ENCODE data around the gene OR7C2. TPM values are rescaled to one million over a fixed set of nuclear protein-coding genes. Genes with fewer than 3 reads are reported as not detected.

OR7C2 gene
- total and polyA plus RNA-seq, 2 of the 8 experiments (the other 6 are each of a cell fraction or from before 2014, with no cell fraction given) = not detected

- FAIRE-seq (no peak), DNase-seq (ENCODE audit: low read depth in 1 of 2, low spot score in 2 of 2) (no peak)
- Histone ChIP-seq H2BK120ac (replicated peaks; ENCODE audit: low read depth, low read length) (no peak overlapping the region), H3K27me3 (replicated peaks in 1 of 4; ENCODE audit: control insufficient read depth in 3 of 4, extremely low read depth in 1 of 4, insufficient read depth in 3 of 4, low read length in 3 of 4) (no peaks in the 10 kb centered on the region), H2BK5ac (ENCODE audit: low read depth, low read length) (no peak overlapping the region), H3K27ac (ENCODE audit: low read depth, low read length) (no peak overlapping the region), H3K9me3 (ENCODE audit: insufficient read depth in 2 of 2, low read depth in 1 of 2, low read length in 1 of 2) (peaks cover 25 to 43% of the 10 kb centered on the region in 2 experiments), H3K4ac (replicated peaks; ENCODE audit: insufficient read length, low read depth, low read length) (no peak overlapping the region), H3K4me2 (ENCODE audit: insufficient read depth in 1 of 2, low read depth in 2 of 2, low read length in 2 of 2) (no peak overlapping the region), H3K4me3 (ENCODE audit: extremely low read depth in 1 of 4, insufficient read depth in 2 of 4, low read depth in 3 of 4, low read length in 4 of 4) (no peak overlapping the region), H2AK5ac (ENCODE audit: low read depth, low read length) (no peak overlapping the region), H3K18ac (ENCODE audit: extremely low read depth, low read length) (no peak overlapping the region), H4K5ac (ENCODE audit: insufficient read length, low read depth, low read length) (no peak overlapping the region), H3K36me3 (ENCODE audit: control insufficient read depth in 2 of 4, insufficient read depth in 4 of 4, low read length in 3 of 4) (no peaks in the 10 kb centered on the region), H3K14ac (ENCODE audit: insufficient read length) (no peak overlapping the region), H4K20me1 (replicated peaks in 1 of 2; ENCODE audit: control insufficient read depth in 1 of 2, insufficient read depth in 2 of 2, low read length in 2 of 2) (no peaks in the 10 kb centered on the region), H3K23me2 (ENCODE audit: low read depth, low read length) (no peaks in the 10 kb centered on the region), H4K8ac (ENCODE audit: extremely low read depth, insufficient read depth, low read length) (peak overlapping the region; percentile 25; the same call in 1 of the 2 replicates), H3K9ac (replicated peaks in 1 of 4; ENCODE audit: extremely low read depth in 1 of 4, low read depth in 3 of 4, low read length in 3 of 4) (no peak overlapping the region), H2BK20ac (ENCODE audit: low read length) (no peak overlapping the region), H3K79me1 (ENCODE audit: low read depth, low read length) (no peaks in the 10 kb centered on the region), H3K4me1 (replicated peaks in 1 of 4; ENCODE audit: control insufficient read depth in 3 of 4, insufficient read depth in 4 of 4, low read length in 3 of 4) (no peaks in the 10 kb centered on the region), H2BK15ac (ENCODE audit: low read length) (no peak overlapping the region), H3K23ac (ENCODE audit: insufficient read length) (no peak overlapping the region), H4K91ac (replicated peaks; ENCODE audit: insufficient read length, low read length) (no peak overlapping the region), H2BK12ac (ENCODE audit: low read depth, low read length) (no peak overlapping the region), H3K79me2 (ENCODE audit: control insufficient read depth in 1 of 2, insufficient read depth in 2 of 2, low read length in 2 of 2) (no peaks in the 10 kb centered on the region), H3K56ac (replicated peaks; ENCODE audit: insufficient read length, low read depth, low read length) (no peak overlapping the region), H2AFZ (ENCODE audit: low read length) (no peak overlapping the region)
- 79% methylated on average over 7 of the region's 11 CpGs; no CpG with 5 or more reads in 1 of the 2 experiments for WGBS, 2 experiments (ENCODE audit: extremely low coverage in 1 of 2, insufficient coverage in 1 of 2, insufficient read length in 1 of 2, insufficient replicate concordance in 2 of 2, low coverage in 1 of 2, low lambda C conversion rate in 2 of 2, missing lambda C conversion rate in 1 of 2)
- TF ChIP-seq PHF8 (conservative IDR thresholded peaks at IDR 0.05; ENCODE audit: low read depth, low read length) (no peak), MAFK (IDR thresholded peaks at IDR 0.05; ENCODE audit: low read depth, low read length) (no peak), SP1 (IDR thresholded peaks at IDR 0.05; ENCODE audit: low read depth, low read length) (no peak), EZH2 (IDR thresholded peaks at IDR 0.05; ENCODE audit: low read depth, low read length, severe bottlenecking) (no peak), POU5F1 (IDR thresholded peaks at IDR 0.05; ENCODE audit: low read depth, low read length) (no peak), CREB1 (IDR thresholded peaks at IDR 0.05) (no peak), SP2 (IDR thresholded peaks at IDR 0.05; ENCODE audit: low read length) (no peak), EGR1 (IDR thresholded peaks at IDR 0.05; ENCODE audit: borderline replicate concordance, low read depth, low read length) (no peak)
- ChIA-PET POLR2A (ENCODE audit: partially characterized antibody) (no interaction called here), CTCF (ENCODE audit: partially characterized antibody) (no interaction called here)
These were observed 11.5 kb downstream of the OR7C2 start for GRCh38 chr19:14952767-14953166.
